ENCODE results near the gene RNASE13. TPM values are rescaled to one million over a fixed set of nuclear protein-coding genes. Genes with fewer than 3 reads are reported as not detected.

The RNASE13 gene
- total RNA-seq, 1 experiment from 2014 or later, result not detected

DNA sequence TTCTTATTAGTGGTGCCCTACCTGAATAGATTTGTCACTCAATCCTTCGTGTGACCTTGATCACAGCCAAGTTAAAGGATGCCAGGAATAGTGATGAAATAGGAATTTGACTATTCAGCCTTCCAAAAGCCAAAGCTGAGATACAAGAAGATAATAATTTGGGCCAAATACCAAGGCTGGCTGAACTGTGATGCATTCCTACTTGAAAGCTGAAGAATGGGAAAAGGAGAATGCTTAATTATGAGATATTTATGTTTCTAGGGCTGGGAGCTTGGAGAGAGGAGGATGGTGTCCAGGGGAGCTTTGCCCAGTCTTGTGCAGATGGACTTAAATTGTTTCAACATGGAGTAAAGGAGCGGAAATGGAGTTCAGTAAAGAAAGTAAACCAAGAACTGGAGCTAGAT lies 12.8 kb upstream of the RNASE13 start:
- H2BK12ac ChIP-seq (ENCODE audit: insufficient read length, low read depth, low read length), result no peak overlapping the region
- no peak overlapping the region for H2BK120ac ChIP-seq (ENCODE audit: low read depth, low read length, poor library complexity, severe bottlenecking)
- no peaks in the 10 kb centered on the region for H3K36me3 Mint-ChIP-seq (ENCODE audit: insufficient read depth in 1 of 3, low read depth in 3 of 3)
- H3K4me2 ChIP-seq (ENCODE audit: insufficient read depth, insufficient read length, low read length), result no peak overlapping the region
- H2AK5ac ChIP-seq (ENCODE audit: insufficient read length, low read length), result no peak overlapping the region
- H3T11ph ChIP-seq (ENCODE audit: low read length), result no peak overlapping the region
- no CpG with 5 or more reads among the region's 2 CpGs for WGBS (ENCODE audit: extremely low coverage, insufficient read length, low lambda C conversion rate)
- H3K9me3 Mint-ChIP-seq, result no peaks in the 10 kb centered on the region
- no peak overlapping the region for H3K9ac ChIP-seq (ENCODE audit: extremely low read depth, insufficient read length, low read length)
- no peak overlapping the region for H3K27ac Mint-ChIP-seq
- H3K79me2 ChIP-seq (ENCODE audit: insufficient read depth, low read length), result no peaks in the 10 kb centered on the region
- H2AFZ ChIP-seq (ENCODE audit: low read length), result no peak overlapping the region
- no peak overlapping the region for H3K27ac ChIP-seq (ENCODE audit: insufficient read length, low read depth, low read length)
- H2BK20ac ChIP-seq (ENCODE audit: low read depth, low read length, poor library complexity, severe bottlenecking), result no peak overlapping the region
- H3K4me1 ChIP-seq (ENCODE audit: insufficient read depth, low read length), result no peaks in the 10 kb centered on the region
- no peak for DNase-seq
- H2BK15ac ChIP-seq (ENCODE audit: low read depth, low read length), result no peak overlapping the region
- H3K4me1 Mint-ChIP-seq, result peaks cover 4% of the 10 kb centered on the region in 2 experiments; a peak in 3 of 4 replicates
- H3K14ac ChIP-seq (ENCODE audit: insufficient read depth, low read length), result no peak overlapping the region
- no peak overlapping the region for H3K23ac ChIP-seq (ENCODE audit: insufficient read length, low read depth, low read length)
- H3K4ac ChIP-seq (ENCODE audit: low read depth, low read length), result no peak overlapping the region
- no peak overlapping the region for H3K4me3 Mint-ChIP-seq
- H4K20me1 ChIP-seq (ENCODE audit: control insufficient read depth, insufficient read depth, insufficient read length), result no peaks in the 10 kb centered on the region
- TF ChIP-seq, protein P1, sequence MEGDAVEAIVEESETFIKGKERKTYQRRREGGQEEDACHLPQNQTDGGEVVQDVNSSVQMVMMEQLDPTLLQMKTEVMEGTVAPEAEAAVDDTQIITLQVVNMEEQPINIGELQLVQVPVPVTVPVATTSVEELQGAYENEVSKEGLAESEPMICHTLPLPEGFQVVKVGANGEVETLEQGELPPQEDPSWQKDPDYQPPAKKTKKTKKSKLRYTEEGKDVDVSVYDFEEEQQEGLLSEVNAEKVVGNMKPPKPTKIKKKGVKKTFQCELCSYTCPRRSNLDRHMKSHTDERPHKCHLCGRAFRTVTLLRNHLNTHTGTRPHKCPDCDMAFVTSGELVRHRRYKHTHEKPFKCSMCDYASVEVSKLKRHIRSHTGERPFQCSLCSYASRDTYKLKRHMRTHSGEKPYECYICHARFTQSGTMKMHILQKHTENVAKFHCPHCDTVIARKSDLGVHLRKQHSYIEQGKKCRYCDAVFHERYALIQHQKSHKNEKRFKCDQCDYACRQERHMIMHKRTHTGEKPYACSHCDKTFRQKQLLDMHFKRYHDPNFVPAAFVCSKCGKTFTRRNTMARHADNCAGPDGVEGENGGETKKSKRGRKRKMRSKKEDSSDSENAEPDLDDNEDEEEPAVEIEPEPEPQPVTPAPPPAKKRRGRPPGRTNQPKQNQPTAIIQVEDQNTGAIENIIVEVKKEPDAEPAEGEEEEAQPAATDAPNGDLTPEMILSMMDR (conservative IDR thresholded peaks at IDR 0.05), result no peak
- no peak overlapping the region for H3K56ac ChIP-seq (ENCODE audit: insufficient read length, low read depth, low read length)
- no peak overlapping the region for H4K5ac ChIP-seq (ENCODE audit: insufficient read length, low read depth, low read length)
- H3K27me3 ChIP-seq (ENCODE audit: insufficient read depth, low read length), result no peaks in the 10 kb centered on the region
- H4K91ac ChIP-seq (ENCODE audit: insufficient read length, low read depth, low read length), result no peak overlapping the region
- H3K9me3 ChIP-seq (ENCODE audit: control insufficient read depth, low read depth, low read length), result no peaks in the 10 kb centered on the region
- H3K23me2 ChIP-seq (ENCODE audit: insufficient read length, low read depth, low read length, poor library complexity, severe bottlenecking), result no peaks in the 10 kb centered on the region
- no peak overlapping the region for H3K18ac ChIP-seq (ENCODE audit: insufficient read length, low read depth, low read length)
- H4K8ac ChIP-seq (replicated peaks; ENCODE audit: insufficient read length, low read depth, low read length), result no peak overlapping the region
- H3K79me1 ChIP-seq (ENCODE audit: insufficient read depth, low read depth, low read length, poor library complexity, severe bottlenecking), result no peaks in the 10 kb centered on the region
- H3K27me3 Mint-ChIP-seq (ENCODE audit: low read depth), result peaks cover 25% of the 10 kb centered on the region
- no peak overlapping the region for H2BK5ac ChIP-seq (ENCODE audit: insufficient read length, low read length)
